Erythroblast (primary cell): ENCODE results near the gene C3orf38.

Experiments used
- GATA1 ChIP-seq: IDR thresholded peaks from 2 replicates; pipeline ENCODE4 v1.6.1; 2011; ENCODE audit warnings: low read depth, mild to moderate bottlenecking, control low read depth, low read length, moderate library complexity
- POLR2A ChIP-seq: IDR thresholded peaks from 2 replicates; pipeline ENCODE4 v1.6.1; 2011; ENCODE audit warnings: mild to moderate bottlenecking, low read length

GRCh38 chr3:88114878-88115549 is 34.7 kb upstream of the C3orf38 start:
- TF ChIP-seq POLR2A (no peak), GATA1 (no peak)
